Activated naive CD4-positive, alpha-beta T cell treated with anti-CD3 and anti-CD28 coated beads, Interleukin-2, amount 50 U/mL, for 24 hours (primary cell): ENCODE data around the gene PCNX3.

Experiments used
- H3K27ac Mint-ChIP-seq: one replicate; pipeline ENCODE4 v1.8.0; 2021; ENCODE audit warnings: mild to moderate bottlenecking, mixed read lengths
- H3K27me3 Mint-ChIP-seq: one replicate; pipeline ENCODE4 v1.8.0; 2021; ENCODE audit warnings: mixed read lengths
- H3K36me3 Mint-ChIP-seq: one replicate; pipeline ENCODE4 v1.8.0; 2021; ENCODE audit warnings: mixed read lengths
- H3K4me1 Mint-ChIP-seq: one replicate; pipeline ENCODE4 v1.8.0; 2021; ENCODE audit warnings: mixed read lengths
- H3K4me3 Mint-ChIP-seq: one replicate; pipeline ENCODE4 v1.8.0; 2021; ENCODE audit warnings: mild to moderate bottlenecking, mixed read lengths
- H3K9me3 Mint-ChIP-seq: one replicate; pipeline ENCODE4 v1.8.0; 2021; ENCODE audit warnings: mixed read lengths

The PCNX3 gene

GRCh38 chr11:65576867-65577755 lies 38.5 kb upstream of the PCNX3 start:
- peaks cover 38% of the 10 kb centered on the region for H3K4me1 Mint-ChIP-seq

GRCh38 chr11:65577756-65578109 lies 37.8 kb upstream of the PCNX3 start:
- Mint-ChIP-seq H3K36me3 (no peaks in the 10 kb centered on the region), H3K27ac (peak overlapping the region; percentile 66), H3K27me3 (no peaks in the 10 kb centered on the region), H3K4me1 (peaks cover 35% of the 10 kb centered on the region), H3K9me3 (no peaks in the 10 kb centered on the region), H3K4me3 (peak overlapping the region; percentile 36)

More at GRCh38 chr11:65576867-65577755, 38.5 kb upstream of the PCNX3 start:
- peak overlapping the region; percentile 80 for H3K4me3 Mint-ChIP-seq
- no peaks in the 10 kb centered on the region for H3K9me3 Mint-ChIP-seq
- no peaks in the 10 kb centered on the region for H3K27me3 Mint-ChIP-seq
- peak overlapping the region; percentile 62 for H3K27ac Mint-ChIP-seq
- no peaks in the 10 kb centered on the region for H3K36me3 Mint-ChIP-seq

GRCh38 chr11:65578134-65578533 lies 37.4 kb upstream of the PCNX3 start:
- Mint-ChIP-seq H3K4me1 (peaks cover 35% of the 10 kb centered on the region), H3K9me3 (no peaks in the 10 kb centered on the region), H3K4me3 (peak overlapping the region; percentile 36), H3K36me3 (no peaks in the 10 kb centered on the region), H3K27me3 (no peaks in the 10 kb centered on the region), H3K27ac (peak overlapping the region; percentile 66)

- peak overlapping the region; percentile 66 for H3K27ac Mint-ChIP-seq
- no peaks in the 10 kb centered on the region for H3K36me3 Mint-ChIP-seq
- peak overlapping the region; percentile 3 for H3K4me3 Mint-ChIP-seq
- H3K9me3 Mint-ChIP-seq = no peaks in the 10 kb centered on the region
- peaks cover 32% of the 10 kb centered on the region for H3K4me1 Mint-ChIP-seq
- no peaks in the 10 kb centered on the region for H3K27me3 Mint-ChIP-seq
Observed at GRCh38 chr11:65578667-65579066, 36.9 kb upstream of the PCNX3 start.

GRCh38 chr11:65579291-65579690 lies 36.3 kb upstream of the PCNX3 start:
- no peaks in the 10 kb centered on the region for H3K36me3 Mint-ChIP-seq
- H3K4me3 Mint-ChIP-seq = no peak overlapping the region
- H3K9me3 Mint-ChIP-seq = no peaks in the 10 kb centered on the region
- H3K27ac Mint-ChIP-seq = no peak overlapping the region
- no peaks in the 10 kb centered on the region for H3K27me3 Mint-ChIP-seq
- peaks cover 29% of the 10 kb centered on the region for H3K4me1 Mint-ChIP-seq

GRCh38 chr11:65580031-65580692 lies 35.4 kb upstream of the PCNX3 start:
- no peak overlapping the region for H3K4me3 Mint-ChIP-seq
- H3K27me3 Mint-ChIP-seq = no peaks in the 10 kb centered on the region
- H3K9me3 Mint-ChIP-seq = no peaks in the 10 kb centered on the region
- H3K36me3 Mint-ChIP-seq = no peaks in the 10 kb centered on the region
- peaks cover 23% of the 10 kb centered on the region for H3K4me1 Mint-ChIP-seq
- H3K27ac Mint-ChIP-seq = no peak overlapping the region

- H3K4me3 Mint-ChIP-seq = no peak overlapping the region
- peaks cover 18% of the 10 kb centered on the region for H3K4me1 Mint-ChIP-seq
- H3K9me3 Mint-ChIP-seq = no peaks in the 10 kb centered on the region
- no peaks in the 10 kb centered on the region for H3K27me3 Mint-ChIP-seq
- H3K27ac Mint-ChIP-seq = no peak overlapping the region
- H3K36me3 Mint-ChIP-seq = no peaks in the 10 kb centered on the region
Observed at GRCh38 chr11:65580756-65581155, 34.8 kb upstream of the PCNX3 start.

- peaks cover 20% of the 10 kb centered on the region for H3K4me1 Mint-ChIP-seq
- no peaks in the 10 kb centered on the region for H3K36me3 Mint-ChIP-seq
- no peak overlapping the region for H3K4me3 Mint-ChIP-seq
- no peaks in the 10 kb centered on the region for H3K9me3 Mint-ChIP-seq
- no peaks in the 10 kb centered on the region for H3K27me3 Mint-ChIP-seq
- peak overlapping the region; percentile 46 for H3K27ac Mint-ChIP-seq
Observed at GRCh38 chr11:65581928-65582327, 33.6 kb upstream of the PCNX3 start.

GRCh38 chr11:65583589-65583988 lies 32.0 kb upstream of the PCNX3 start:
- Mint-ChIP-seq H3K27ac (no peak overlapping the region), H3K9me3 (no peaks in the 10 kb centered on the region), H3K36me3 (no peaks in the 10 kb centered on the region), H3K4me3 (no peak overlapping the region), H3K27me3 (no peaks in the 10 kb centered on the region), H3K4me1 (peaks cover 21% of the 10 kb centered on the region)

GRCh38 chr11:65584106-65584505 lies 31.5 kb upstream of the PCNX3 start:
- Mint-ChIP-seq H3K4me3 (no peak overlapping the region), H3K4me1 (peaks cover 23% of the 10 kb centered on the region), H3K9me3 (no peaks in the 10 kb centered on the region), H3K27me3 (no peaks in the 10 kb centered on the region), H3K36me3 (no peaks in the 10 kb centered on the region), H3K27ac (peak overlapping the region; percentile 30)

GRCh38 chr11:65584723-65585171 lies 30.8 kb upstream of the PCNX3 start:
- H3K27ac Mint-ChIP-seq = no peak overlapping the region
- no peaks in the 10 kb centered on the region for H3K9me3 Mint-ChIP-seq

GRCh38 chr11:65585396-65586246 lies 30.0 kb upstream of the PCNX3 start:
- no peaks in the 10 kb centered on the region for H3K9me3 Mint-ChIP-seq
- H3K4me1 Mint-ChIP-seq = peaks cover 23% of the 10 kb centered on the region
- no peaks in the 10 kb centered on the region for H3K27me3 Mint-ChIP-seq
- no peak overlapping the region for H3K27ac Mint-ChIP-seq
- no peak overlapping the region for H3K4me3 Mint-ChIP-seq
- H3K36me3 Mint-ChIP-seq = no peaks in the 10 kb centered on the region

More at GRCh38 chr11:65584723-65585171, 30.8 kb upstream of the PCNX3 start:
- Mint-ChIP-seq H3K4me3 (no peak overlapping the region), H3K4me1 (peaks cover 23% of the 10 kb centered on the region), H3K36me3 (no peaks in the 10 kb centered on the region), H3K27me3 (no peaks in the 10 kb centered on the region)

GRCh38 chr11:65586247-65586630 lies 29.3 kb upstream of the PCNX3 start:
- H3K4me3 Mint-ChIP-seq = no peak overlapping the region
- peaks cover 23% of the 10 kb centered on the region for H3K4me1 Mint-ChIP-seq
- no peaks in the 10 kb centered on the region for H3K36me3 Mint-ChIP-seq
- H3K27me3 Mint-ChIP-seq = no peaks in the 10 kb centered on the region
- H3K9me3 Mint-ChIP-seq = no peaks in the 10 kb centered on the region
- H3K27ac Mint-ChIP-seq = no peak overlapping the region

GRCh38 chr11:65586676-65587075 lies 28.9 kb upstream of the PCNX3 start:
- no peaks in the 10 kb centered on the region for H3K27me3 Mint-ChIP-seq
- H3K36me3 Mint-ChIP-seq = no peaks in the 10 kb centered on the region
- H3K27ac Mint-ChIP-seq = no peak overlapping the region
- H3K4me3 Mint-ChIP-seq = no peak overlapping the region
- peaks cover 23% of the 10 kb centered on the region for H3K4me1 Mint-ChIP-seq
- H3K9me3 Mint-ChIP-seq = no peaks in the 10 kb centered on the region

GRCh38 chr11:65588199-65589054 lies 27.1 kb upstream of the PCNX3 start:
- H3K27ac Mint-ChIP-seq = peak overlapping the region; percentile 37
- H3K36me3 Mint-ChIP-seq = no peaks in the 10 kb centered on the region
- H3K9me3 Mint-ChIP-seq = no peaks in the 10 kb centered on the region
- peaks cover 23% of the 10 kb centered on the region for H3K4me1 Mint-ChIP-seq
- peak overlapping the region; percentile 19 for H3K4me3 Mint-ChIP-seq
- no peaks in the 10 kb centered on the region for H3K27me3 Mint-ChIP-seq
